Jurkat, Clone E6-1 (cell line): ENCODE measurements around the gene CENPC.

ENCODE experiments used
- DNase-seq: peaks from one replicate; pipeline ENCODE4 v3.0.0-alpha.2; 2011; ENCODE audit warnings: low read depth, low spot score
- H3K4me3 ChIP-seq: 2 replicates; pipeline ENCODE4 v1.5.1; 2011; ENCODE audit warnings: mild to moderate bottlenecking, low read length, control low read depth, moderate library complexity

CENPC gene

DNA sequence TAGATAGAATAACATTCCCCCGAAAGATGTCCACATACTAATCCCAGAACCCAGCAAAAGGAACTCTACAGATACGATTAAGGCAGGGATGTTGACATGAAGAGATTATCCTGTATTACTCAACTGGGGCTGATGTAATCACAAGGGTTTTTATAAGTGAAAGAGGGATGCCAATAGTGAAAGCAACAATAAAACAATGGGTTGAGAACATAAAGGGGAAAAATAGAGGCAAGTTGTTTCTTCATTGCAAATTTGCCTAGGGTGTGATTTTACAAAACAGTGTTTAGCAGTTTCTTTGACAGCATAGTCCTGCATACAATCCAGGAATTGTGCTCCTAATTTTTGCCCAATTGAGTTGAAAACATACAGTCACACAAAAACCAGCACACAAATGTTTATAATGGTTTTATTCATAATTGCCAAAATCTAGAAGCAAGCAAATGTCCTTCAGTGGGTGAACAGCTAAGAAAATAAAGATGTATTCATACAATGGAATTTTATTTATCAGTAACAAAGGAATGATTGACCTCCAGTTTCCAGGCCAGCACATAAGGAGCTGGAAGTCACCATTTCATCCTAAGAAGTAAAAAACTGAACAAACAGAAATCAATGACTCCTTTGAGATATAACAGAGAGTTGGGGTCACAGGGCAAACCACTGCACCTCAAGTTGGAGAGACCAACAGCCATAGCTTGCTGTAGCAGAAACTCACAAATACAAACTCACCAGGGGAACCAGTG is 107.2 kb downstream of the CENPC start:
- H3K4me3 ChIP-seq: no peak overlapping the region
- no peak for DNase-seq

DNA sequence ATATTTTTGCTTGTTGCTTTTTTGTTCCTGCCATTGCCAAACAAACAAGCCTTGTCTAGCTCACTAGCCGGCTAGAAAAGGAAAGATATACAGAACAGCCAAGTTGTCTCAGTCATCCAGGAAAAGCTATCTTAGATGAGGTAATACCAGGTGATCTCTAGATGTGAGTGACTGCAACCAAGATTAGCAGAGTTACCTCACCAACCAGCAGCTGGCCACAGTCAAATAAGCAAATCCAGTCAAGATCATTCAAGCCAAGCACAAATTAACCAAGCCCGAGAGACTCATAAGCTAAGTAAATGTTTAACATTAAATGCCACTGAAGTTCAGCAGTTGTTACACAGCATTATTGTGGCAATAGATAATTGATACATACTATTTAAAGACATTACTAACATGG is 108.6 kb downstream of the CENPC start:
- no peak overlapping the region for H3K4me3 ChIP-seq
- no peak for DNase-seq

DNA sequence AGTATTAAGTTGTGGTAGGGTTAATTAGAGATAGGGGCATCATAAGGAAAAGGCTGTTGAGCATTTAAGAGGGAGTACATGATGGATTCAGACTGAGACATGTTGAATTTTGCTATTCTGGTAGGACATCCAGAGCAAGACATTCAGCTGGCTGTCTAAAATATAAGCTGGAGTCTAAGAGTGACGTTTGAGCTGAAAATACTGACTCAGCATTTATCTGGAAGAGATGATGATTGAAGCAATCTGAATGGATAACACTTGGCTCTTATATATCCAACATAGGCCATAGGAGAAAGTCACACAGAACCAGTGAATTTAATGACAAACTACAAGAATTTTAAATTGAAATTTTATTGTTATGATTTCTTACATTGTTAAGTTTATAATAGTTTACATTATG is 114.3 kb downstream of the CENPC start:
- H3K4me3 ChIP-seq: no peak overlapping the region
- no peak for DNase-seq

DNA sequence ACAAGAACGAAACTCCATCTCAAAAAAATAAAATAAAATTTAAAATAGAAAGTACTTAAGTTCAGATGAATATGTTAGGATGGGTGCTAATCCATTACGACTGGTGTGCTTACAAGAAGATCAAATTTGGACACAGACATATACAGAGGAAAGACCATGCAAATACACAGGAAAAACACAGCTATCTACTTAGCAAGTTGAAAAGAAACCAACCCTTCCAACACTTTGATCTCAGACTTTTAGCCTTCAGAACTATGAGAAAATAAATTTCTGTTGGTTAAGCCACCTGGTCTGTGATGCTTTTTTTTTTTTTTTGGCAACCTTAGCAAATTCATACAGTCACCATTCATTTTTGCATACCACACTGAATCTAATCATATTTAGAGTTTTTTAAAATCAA is 116.5 kb downstream of the CENPC start:
- no peak overlapping the region for H3K4me3 ChIP-seq
- peak; percentile 87 for DNase-seq
